Stimulated activated effector memory CD8-positive, alpha-beta T cell treated with anti-CD3 and anti-CD28 coated beads, Interleukin-12 subunit alpha, Interleukin-12 subunit beta, amount 100 ng/mL, for 72 hours (primary cell): ENCODE data around the gene CRIM1.
"Not testable (repeated sequence)": the region's sequence is repeated elsewhere in the genome, so short reads cannot be mapped to it uniquely, and the experiment has no call there.

Source experiments
- ATAC-seq: fragments of 150-1000 bp; cut with Tn5 transposase; 2 replicates; pipeline ENCODE4 v1.10.0; 2021
- DNase-seq, 2 donors: peaks; one replicate each; pipeline ENCODE4 v3.0.0; 2021 to 2022; ENCODE audit warnings: low spot score in 2 of 2
- H3K27ac Mint-ChIP-seq: one replicate; pipeline ENCODE4 v1.8.0; 2022; ENCODE audit warnings: mild to moderate bottlenecking, mixed read lengths
- H3K36me3 Mint-ChIP-seq: one replicate; pipeline ENCODE4 v1.8.0; 2022; ENCODE audit warnings: mild to moderate bottlenecking, mixed read lengths
- H3K4me1 Mint-ChIP-seq: one replicate; pipeline ENCODE4 v1.8.0; 2022; ENCODE audit warnings: mixed read lengths
- H3K4me3 Mint-ChIP-seq: one replicate; pipeline ENCODE4 v1.8.0; 2022; ENCODE audit warnings: mild to moderate bottlenecking, mixed read lengths
- H3K9me3 Mint-ChIP-seq: one replicate; pipeline ENCODE4 v1.8.0; 2022; ENCODE audit warnings: mixed read lengths

Gene CRIM1

GRCh38 chr2:36355151-36355889 is at the start of gene CRIM1:
CRIM1 (plus strand) TSS chr2:36355778; CDS start chr2:36356293, 515 bp downstream.
- H3K27ac Mint-ChIP-seq, result no peak within 1 kb of the TSS

DNA sequence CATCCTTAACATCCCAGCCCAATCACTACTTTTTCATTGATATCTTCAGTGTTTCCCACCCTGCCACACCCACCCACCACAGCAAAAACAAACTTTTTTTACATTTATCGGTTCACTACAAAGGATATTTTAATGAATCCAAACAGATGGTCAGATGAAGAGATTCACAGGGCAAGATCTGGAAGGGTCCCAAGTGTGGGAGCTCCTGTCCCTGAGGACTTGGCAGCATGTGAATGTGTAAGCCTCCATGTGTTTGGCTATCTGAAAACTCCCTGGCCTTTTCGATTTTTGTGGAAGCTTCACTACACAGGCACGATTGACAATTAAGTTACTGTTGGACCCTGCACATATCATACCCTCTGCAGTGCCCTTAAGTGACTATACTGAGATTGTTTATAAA is 48.1 kb upstream of the CRIM1 start:
- no peak for DNase-seq
- Mint-ChIP-seq H3K27ac (no peak overlapping the region), H3K36me3 (no peaks in the 10 kb centered on the region), H3K4me1 (peaks cover 34% of the 10 kb centered on the region), H3K9me3 (peaks cover 7% of the 10 kb centered on the region), H3K4me3 (no peak overlapping the region)
- ATAC-seq, result no peak

More at GRCh38 chr2:36355151-36355889, at the start of gene CRIM1:
- H3K4me3 Mint-ChIP-seq, result peak within 1 kb of the TSS; percentile 93
- H3K9me3 Mint-ChIP-seq, result no peaks in the 10 kb centered on the region
- ATAC-seq (peak; percentile 75), DNase-seq (peak in 1 of 2 donors; percentile 55)
- H3K36me3 Mint-ChIP-seq, result peaks cover 5% of the 10 kb centered on the region
- peaks cover 59% of the 10 kb centered on the region for H3K4me1 Mint-ChIP-seq

DNA sequence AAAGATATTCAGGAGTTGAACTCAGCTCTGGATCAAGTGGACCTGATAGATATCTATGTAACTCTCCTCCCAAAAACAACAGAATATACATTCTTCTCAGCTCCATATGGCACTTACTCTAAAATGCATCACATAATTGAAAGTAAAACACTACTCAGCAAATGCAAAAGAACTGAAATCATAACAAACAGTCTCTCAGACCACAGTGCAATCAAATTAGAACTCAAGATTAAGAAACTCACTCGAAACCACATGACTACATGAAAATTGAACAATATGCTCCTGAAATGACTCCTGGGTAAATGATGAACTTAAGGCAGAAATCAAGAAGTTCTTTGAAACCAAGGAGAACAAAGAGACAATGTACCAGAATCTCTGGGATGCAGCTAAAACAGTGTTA is 45.1 kb upstream of the CRIM1 start:
- peak overlapping the region; percentile 18 for H3K27ac Mint-ChIP-seq
- peak; percentile 63 for ATAC-seq
- H3K4me3 Mint-ChIP-seq, result peak overlapping the region; percentile 14
- H3K36me3 Mint-ChIP-seq, DNase-seq: not testable (repeated sequence)
- peaks cover 41% of the 10 kb centered on the region for H3K4me1 Mint-ChIP-seq
- H3K9me3 Mint-ChIP-seq, result peaks cover 11% of the 10 kb centered on the region

DNA sequence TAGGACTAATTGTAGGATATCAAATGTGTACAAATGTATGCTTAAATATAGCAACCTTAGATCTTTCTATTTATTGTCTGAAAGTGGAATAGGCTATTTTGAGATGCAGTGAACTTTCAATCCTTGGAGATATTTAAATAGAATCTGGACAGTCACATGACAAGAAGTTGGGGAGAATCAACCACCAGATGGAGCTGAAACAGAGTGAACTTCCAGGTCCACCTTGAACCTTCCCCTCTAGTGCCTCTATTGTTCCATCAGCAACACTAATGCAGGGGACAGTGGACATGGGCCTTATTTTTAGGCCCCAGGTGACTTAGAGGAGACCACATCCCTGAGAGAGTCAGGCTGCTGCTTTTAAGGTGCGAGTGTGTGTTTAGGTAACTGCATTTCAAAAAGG is 37.0 kb upstream of the CRIM1 start:
- H3K4me1 Mint-ChIP-seq, result no peaks in the 10 kb centered on the region
- no peak for ATAC-seq
- H3K27ac Mint-ChIP-seq, result no peak overlapping the region
- no peaks in the 10 kb centered on the region for H3K36me3 Mint-ChIP-seq
- no peak overlapping the region for H3K4me3 Mint-ChIP-seq
- no peak for DNase-seq
- peaks cover 2% of the 10 kb centered on the region for H3K9me3 Mint-ChIP-seq

DNA sequence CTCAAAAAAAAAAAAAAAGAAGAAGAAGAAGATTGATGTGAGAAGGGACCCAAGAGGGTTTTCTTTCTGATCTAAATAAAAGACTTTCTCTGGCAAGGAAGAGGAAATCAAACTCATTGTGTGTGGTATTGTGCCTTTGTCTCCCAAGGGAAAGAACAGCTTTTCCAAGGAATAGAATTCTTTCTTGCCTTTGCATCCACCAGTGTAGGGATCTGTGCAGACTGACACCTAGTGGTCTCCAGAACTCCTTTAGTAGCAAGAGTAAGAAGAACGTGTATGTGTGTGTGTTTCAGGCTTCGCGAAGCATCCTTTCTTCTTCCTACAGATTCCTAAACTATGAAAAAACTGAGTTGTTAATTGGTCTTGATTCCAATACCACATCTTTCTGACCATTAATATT is 33.5 kb upstream of the CRIM1 start:
- no peaks in the 10 kb centered on the region for H3K36me3 Mint-ChIP-seq
- no peak for ATAC-seq
- DNase-seq, result no peak
- H3K4me1 Mint-ChIP-seq, result no peaks in the 10 kb centered on the region
- no peak overlapping the region for H3K27ac Mint-ChIP-seq
- H3K9me3 Mint-ChIP-seq, result peaks cover 3% of the 10 kb centered on the region
- no peak overlapping the region for H3K4me3 Mint-ChIP-seq

DNA sequence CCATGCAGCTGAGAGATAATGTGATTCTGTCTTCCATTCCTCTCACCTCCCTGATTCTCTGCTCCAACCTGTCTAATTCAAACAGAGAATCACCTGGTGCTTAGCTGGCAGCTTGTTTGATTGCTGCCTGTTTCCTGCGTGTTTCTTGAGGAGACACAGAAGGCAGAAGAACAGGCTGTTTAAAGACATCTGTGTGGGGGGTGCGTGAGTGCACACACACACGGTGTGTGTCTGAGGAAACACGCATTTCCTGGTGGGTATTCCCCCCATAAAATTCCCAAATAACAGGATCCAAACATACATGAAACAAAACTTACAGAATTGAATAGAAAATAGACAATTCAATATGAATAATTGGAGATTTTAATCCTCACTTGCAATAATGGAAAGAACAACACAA is 29.3 kb upstream of the CRIM1 start:
- Mint-ChIP-seq H3K9me3 (peaks cover 3% of the 10 kb centered on the region), H3K27ac (no peak overlapping the region), H3K4me3 (no peak overlapping the region), H3K4me1 (no peaks in the 10 kb centered on the region), H3K36me3 (no peaks in the 10 kb centered on the region)
- DNase-seq (no peak), ATAC-seq (no peak)

- H3K36me3 Mint-ChIP-seq, result no peaks in the 10 kb centered on the region
- ATAC-seq (no peak), DNase-seq (no peak)
- H3K9me3 Mint-ChIP-seq, result no peaks in the 10 kb centered on the region
- H3K27ac Mint-ChIP-seq, result no peak overlapping the region
- H3K4me3 Mint-ChIP-seq, result no peak overlapping the region
- H3K4me1 Mint-ChIP-seq, result peaks cover 8% of the 10 kb centered on the region
Measured at GRCh38 chr2:36329251-36329650, 26.3 kb upstream of the CRIM1 start.

DNA sequence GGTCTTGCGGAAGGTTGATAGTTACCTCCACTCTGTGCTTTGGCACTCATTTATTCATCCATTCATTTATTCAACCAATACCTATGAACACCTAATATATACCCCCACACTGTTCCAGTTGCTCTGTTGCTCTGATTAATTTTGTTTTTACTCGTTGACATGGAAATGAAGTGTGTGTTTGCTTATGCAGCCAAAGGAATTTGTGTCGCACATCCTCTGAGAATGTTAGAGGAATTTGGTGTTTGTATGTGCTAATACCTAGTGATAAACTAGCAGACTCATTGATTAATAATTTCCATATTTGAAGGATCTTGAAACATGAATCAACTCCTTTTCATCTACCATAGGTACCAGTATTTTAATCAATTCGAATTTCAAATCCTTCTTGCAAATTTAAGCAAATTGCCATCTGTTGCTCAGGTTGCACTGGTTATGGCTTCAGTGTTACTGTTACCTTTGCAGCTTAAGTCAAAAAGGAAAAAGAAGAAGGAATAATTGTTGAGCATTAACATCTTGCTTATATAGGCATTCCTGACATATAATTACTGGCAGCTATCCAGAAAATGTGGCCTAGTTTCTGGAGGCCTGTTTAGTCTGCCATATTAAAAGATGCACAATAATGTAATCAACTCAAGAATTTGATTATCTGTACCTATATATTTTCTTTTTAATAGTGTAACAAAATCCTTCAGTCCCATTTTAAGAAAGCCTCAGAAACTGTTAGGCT is 25.7 kb upstream of the CRIM1 start:
- H3K4me3 Mint-ChIP-seq, result no peak overlapping the region
- no peaks in the 10 kb centered on the region for H3K9me3 Mint-ChIP-seq
- H3K4me1 Mint-ChIP-seq, result peaks cover 8% of the 10 kb centered on the region
- DNase-seq (no peak), ATAC-seq (no peak)
- H3K27ac Mint-ChIP-seq, result no peak overlapping the region
- H3K36me3 Mint-ChIP-seq, result no peaks in the 10 kb centered on the region

DNA sequence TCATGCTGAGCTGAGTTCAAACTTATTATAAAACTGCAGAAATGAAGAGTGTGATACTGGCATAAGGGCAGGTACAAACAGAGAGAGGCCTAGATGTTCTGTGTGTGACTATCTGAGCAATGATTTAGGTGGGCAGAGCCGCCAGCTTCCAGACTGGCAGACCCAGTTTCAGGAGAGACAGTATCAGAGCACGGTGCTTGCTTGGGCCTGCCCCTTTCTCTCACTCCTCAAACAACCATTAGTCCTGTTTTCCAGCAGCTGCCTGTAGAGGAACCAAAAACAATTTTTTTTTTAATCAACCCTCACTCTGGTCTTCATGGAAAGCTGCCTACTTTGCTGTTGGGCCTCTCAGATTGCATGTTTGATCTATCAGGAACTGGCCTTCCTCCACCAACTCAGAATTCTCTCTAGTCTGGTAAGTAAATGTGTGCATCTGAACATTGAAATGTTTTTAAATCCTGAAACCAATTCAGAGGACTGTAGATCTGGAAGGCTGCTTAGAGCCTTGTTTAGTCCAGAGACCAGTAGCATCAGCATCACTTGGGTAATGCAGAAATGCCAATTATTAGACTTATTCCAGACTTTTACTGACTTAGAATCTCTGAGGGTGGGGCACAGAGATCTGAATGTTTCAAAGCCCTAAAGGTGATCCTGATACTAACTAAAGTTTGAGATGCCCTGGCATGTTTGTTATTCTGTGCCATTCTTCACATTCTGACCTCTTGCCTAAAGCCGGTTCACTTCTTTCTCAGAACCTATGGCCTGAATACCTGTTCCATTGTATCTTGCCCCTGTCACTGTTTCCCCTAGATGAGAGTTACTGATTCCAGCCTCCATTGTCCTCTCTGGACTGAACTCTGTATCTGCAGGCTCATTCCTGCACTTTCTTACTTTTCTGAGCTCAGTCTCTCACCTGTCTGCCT is 24.8 kb upstream of the CRIM1 start:
- Mint-ChIP-seq H3K27ac (no peak overlapping the region), H3K9me3 (no peaks in the 10 kb centered on the region), H3K4me3 (no peak overlapping the region), H3K36me3 (no peaks in the 10 kb centered on the region), H3K4me1 (peaks cover 8% of the 10 kb centered on the region)
- ATAC-seq (no peak), DNase-seq (no peak)

DNA sequence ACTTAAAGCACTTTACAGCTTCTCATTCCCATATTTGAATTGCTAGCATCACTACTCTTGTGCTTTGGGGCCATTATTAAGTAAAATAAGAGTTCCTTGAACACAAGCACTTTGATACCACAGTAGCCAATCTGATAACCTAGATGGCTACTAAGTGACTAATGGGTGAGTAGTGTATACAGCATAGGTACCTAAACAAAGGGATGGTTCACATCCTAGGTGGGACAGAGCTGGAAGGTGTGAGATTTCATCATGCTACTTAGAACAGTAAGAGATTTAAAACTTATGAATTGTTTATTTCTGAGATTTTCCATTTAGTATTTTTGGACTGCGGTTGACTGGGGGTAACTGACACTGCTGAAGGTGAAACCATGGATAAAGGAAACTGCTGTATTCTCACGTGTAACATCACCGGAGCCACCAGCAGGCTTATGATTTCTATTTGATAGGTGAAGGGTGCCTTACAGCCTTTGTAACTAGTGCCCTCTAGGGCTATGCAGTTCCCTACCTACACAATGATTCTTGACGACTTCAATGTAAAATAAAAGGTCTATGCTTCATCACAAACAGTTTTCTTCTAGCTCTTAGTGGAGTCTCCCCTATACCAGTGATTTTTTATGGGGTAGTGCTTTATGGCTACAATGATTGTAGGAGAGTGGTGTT is 22.1 kb upstream of the CRIM1 start:
- Mint-ChIP-seq H3K4me1 (peaks cover 22% of the 10 kb centered on the region), H3K27ac (no peak overlapping the region), H3K9me3 (no peaks in the 10 kb centered on the region), H3K36me3 (no peaks in the 10 kb centered on the region), H3K4me3 (no peak overlapping the region)
- ATAC-seq (peak; percentile 69), DNase-seq (no peak)

DNA sequence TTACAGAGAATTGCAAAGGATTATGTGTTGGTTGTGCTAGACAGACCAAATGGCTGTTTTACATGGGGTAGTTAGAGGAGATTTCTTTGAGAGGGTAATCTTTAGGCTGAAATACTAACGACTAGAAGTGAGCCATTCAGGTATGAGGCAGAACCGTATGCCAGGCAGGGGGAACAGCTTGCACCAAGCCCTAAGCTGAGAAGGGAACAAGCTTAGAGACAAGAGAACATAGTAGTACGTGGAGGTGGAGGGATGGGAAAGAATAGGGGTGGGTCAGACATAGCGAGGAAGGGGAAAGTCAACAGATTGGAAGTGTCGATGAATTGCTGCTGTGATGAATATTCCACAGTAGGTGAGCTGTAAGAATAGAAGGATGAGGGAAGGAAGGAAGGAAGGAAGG is 20.0 kb upstream of the CRIM1 start:
- DNase-seq (no peak), ATAC-seq (no peak)
- Mint-ChIP-seq H3K9me3 (no peaks in the 10 kb centered on the region), H3K27ac (no peak overlapping the region), H3K4me1 (peaks cover 25% of the 10 kb centered on the region), H3K4me3 (no peak overlapping the region), H3K36me3 (no peaks in the 10 kb centered on the region)

GRCh38 chr2:36336321-36336720 is 19.3 kb upstream of the CRIM1 start:
- ATAC-seq (no peak), DNase-seq (no peak)
- no peak overlapping the region for H3K4me3 Mint-ChIP-seq
- no peak overlapping the region for H3K27ac Mint-ChIP-seq
- no peaks in the 10 kb centered on the region for H3K9me3 Mint-ChIP-seq
- H3K36me3 Mint-ChIP-seq, result no peaks in the 10 kb centered on the region
- H3K4me1 Mint-ChIP-seq, result peaks cover 25% of the 10 kb centered on the region

DNA sequence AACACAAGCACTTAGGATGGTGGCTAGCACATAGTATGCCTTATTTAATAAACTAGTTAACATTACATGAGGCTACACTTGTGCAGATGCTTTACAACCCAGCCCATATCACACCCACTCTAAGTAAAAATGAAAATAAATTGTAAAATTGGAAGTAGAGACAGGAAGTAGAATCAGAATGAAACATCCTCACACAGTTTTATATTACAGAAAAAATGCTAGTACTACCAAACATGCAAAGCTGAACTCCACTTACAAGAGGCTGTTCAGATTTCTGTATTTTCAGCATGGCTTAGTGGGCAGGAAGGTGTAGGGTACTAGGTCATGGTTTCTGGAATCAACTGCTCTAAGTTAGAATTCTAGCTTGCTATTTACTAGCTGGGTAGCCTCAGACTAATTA is 18.2 kb upstream of the CRIM1 start:
- DNase-seq, result no peak
- Mint-ChIP-seq H3K27ac (no peak overlapping the region), H3K4me3 (no peak overlapping the region), H3K36me3 (no peaks in the 10 kb centered on the region), H3K9me3 (no peaks in the 10 kb centered on the region), H3K4me1 (peaks cover 25% of the 10 kb centered on the region)
- peak; percentile 90 for ATAC-seq

DNA sequence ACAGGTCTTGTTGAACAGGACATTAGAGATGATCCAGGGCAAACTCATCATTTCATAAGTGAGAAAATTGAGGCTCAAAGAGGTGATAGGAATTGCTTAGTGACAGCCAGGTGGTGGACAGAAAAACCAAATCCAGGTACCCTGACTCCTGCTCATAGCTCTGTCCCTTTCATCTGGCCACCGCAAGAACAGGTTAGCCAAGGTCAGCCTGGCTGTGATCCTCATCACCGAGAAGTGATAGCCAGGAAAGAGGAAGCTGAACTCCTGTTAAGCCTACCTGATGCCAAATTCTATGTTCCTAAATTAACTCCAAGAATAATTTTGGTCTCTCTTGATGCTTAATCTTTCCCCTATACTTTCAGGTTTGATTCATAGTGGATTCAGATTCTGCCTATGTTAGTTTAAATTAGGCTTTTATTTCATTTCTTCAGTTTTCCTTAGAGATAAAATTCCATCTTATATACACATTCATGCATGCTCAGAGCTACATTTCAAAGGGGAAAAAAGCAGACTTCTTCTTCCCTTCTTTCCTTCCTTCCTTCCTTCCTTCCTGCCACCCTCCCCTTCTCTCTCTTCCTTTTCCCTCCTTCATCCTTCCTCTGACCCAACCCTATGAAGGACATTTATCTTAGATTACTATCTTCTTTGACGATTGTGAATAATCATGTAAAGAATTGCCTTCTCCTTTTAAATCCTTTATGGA is 17.3 kb upstream of the CRIM1 start:
- ATAC-seq (no peak), DNase-seq (no peak)
- Mint-ChIP-seq H3K4me3 (no peak overlapping the region), H3K9me3 (no peaks in the 10 kb centered on the region), H3K36me3 (no peaks in the 10 kb centered on the region), H3K27ac (peak overlapping the region; percentile 16), H3K4me1 (peaks cover 24% of the 10 kb centered on the region)
